Measurements from ENCODE around the gene MINDY2. TPM values are rescaled to one million over a fixed set of nuclear protein-coding genes. Genes with fewer than 3 reads are reported as not detected.

Gene MINDY2
- total RNA-seq = 10 to 100 TPM; 28.0 to 40.6 (median 30.7) TPM
- polyA plus RNA-seq = 10.7 TPM
- long read RNA-seq, donor 1, full-length matches to known transcripts = 109 of 128 reads
- long read RNA-seq, donor 1, partial matches to known transcripts = 4 of 128 reads
- long read RNA-seq, donor 1, other reads (novel, unspliced or antisense) = 15 of 128 reads
- long read RNA-seq, donor 2, full-length matches to known transcripts = 41 of 46 reads
- long read RNA-seq, donor 2, partial matches to known transcripts = 1 of 46 reads
- long read RNA-seq, donor 2, other reads (novel, unspliced or antisense) = 4 of 46 reads
- long read RNA-seq, donor 3, full-length matches to known transcripts = 224 of 261 reads
- long read RNA-seq, donor 3, partial matches to known transcripts = 3 of 261 reads
- long read RNA-seq, donor 3, other reads (novel, unspliced or antisense) = 34 of 261 reads
- long read RNA-seq, donor 4, full-length matches to known transcripts = 24 of 28 reads
- long read RNA-seq, donor 4, partial matches to known transcripts = 0 of 28 reads
- long read RNA-seq, donor 4, other reads (novel, unspliced or antisense) = 4 of 28 reads

GRCh38 chr15:58770857-58771620, at the start of gene MINDY2:
MINDY2 (plus strand) TSS chr15:58771302; CDS start chr15:58771396, 94 bp downstream.
- under 1% methylated on average over 75 of the region's 75 CpGs for WGBS
- ATAC-seq (peak; percentile 99), DNase-seq (peak; percentile 99 to 100 (median 100))
- Histone ChIP-seq H3K27me3 (ENCODE audit: control insufficient read depth, insufficient read depth) (no peaks in the 10 kb centered on the region), H3K9me3 (ENCODE audit: control insufficient read depth, low read length) (no peaks in the 10 kb centered on the region), H3K4me1 (ENCODE audit: control insufficient read depth, insufficient read depth, low read length) (peaks cover under 1% of the 10 kb centered on the region), H3K27ac (ENCODE audit: low read length) (peak within 1 kb of the TSS; percentile 91), H3K4me3 (ENCODE audit: low read length) (peak within 1 kb of the TSS; percentile 61)
- intact Hi-C loops (cut with DNase I) = no loop called here

GRCh38 chr15:58724466-58724865, 46.6 kb upstream of the MINDY2 start:
- H3K27me3 ChIP-seq (ENCODE audit: control insufficient read depth, insufficient read depth) = no peaks in the 10 kb centered on the region
- intact Hi-C loops (cut with DNase I) = no loop called here
- H3K4me1 ChIP-seq (ENCODE audit: control insufficient read depth, insufficient read depth, low read length) = peaks cover 7% of the 10 kb centered on the region
- WGBS = 43% methylated on average over 1 of the region's 1 CpG
- H3K4me3 ChIP-seq (ENCODE audit: low read length) = no peak overlapping the region
- no peaks in the 10 kb centered on the region for H3K9me3 ChIP-seq (ENCODE audit: control insufficient read depth, low read length)
- DNase-seq (no peak), ATAC-seq (peak in 1 of 2 donors; percentile 58)
- H3K27ac ChIP-seq (ENCODE audit: low read length) = no peak overlapping the region

- intact Hi-C loops (cut with DNase I) = no loop called here
- ATAC-seq (no peak), DNase-seq (no peak)
- Histone ChIP-seq H3K4me1 (ENCODE audit: control insufficient read depth, insufficient read depth, low read length) (peaks cover 8% of the 10 kb centered on the region), H3K9me3 (ENCODE audit: control insufficient read depth, low read length) (no peaks in the 10 kb centered on the region), H3K4me3 (ENCODE audit: low read length) (no peak overlapping the region), H3K27me3 (ENCODE audit: control insufficient read depth, insufficient read depth) (no peaks in the 10 kb centered on the region), H3K27ac (ENCODE audit: low read length) (no peak overlapping the region)
- 89% methylated on average over 12 of the region's 12 CpGs for WGBS
These were observed 44.2 kb upstream of the MINDY2 start for GRCh38 chr15:58726867-58727266.

- no peak overlapping the region for H3K4me3 ChIP-seq (ENCODE audit: low read length)
- no peaks in the 10 kb centered on the region for H3K9me3 ChIP-seq (ENCODE audit: control insufficient read depth, low read length)
- peak; percentile 52 to 88 for ATAC-seq
- H3K27me3 ChIP-seq (ENCODE audit: control insufficient read depth, insufficient read depth) = no peaks in the 10 kb centered on the region
- no peak for DNase-seq
- intact Hi-C loops (cut with DNase I) = no loop called here
- 76% methylated on average over 5 of the region's 5 CpGs for WGBS
- H3K27ac ChIP-seq (ENCODE audit: low read length) = peak overlapping the region; percentile 37
- H3K4me1 ChIP-seq (ENCODE audit: control insufficient read depth, insufficient read depth, low read length) = peaks cover 8% of the 10 kb centered on the region
These were observed 39.2 kb upstream of the MINDY2 start for GRCh38 chr15:58731756-58732535.

GRCh38 chr15:58732625-58733363, 38.3 kb upstream of the MINDY2 start:
- 93% methylated on average over 4 of the region's 4 CpGs for WGBS
- no peaks in the 10 kb centered on the region for H3K27me3 ChIP-seq (ENCODE audit: control insufficient read depth, insufficient read depth)
- no peak overlapping the region for H3K4me3 ChIP-seq (ENCODE audit: low read length)
- intact Hi-C loops (cut with DNase I) = no loop called here
- peaks cover 8% of the 10 kb centered on the region for H3K4me1 ChIP-seq (ENCODE audit: control insufficient read depth, insufficient read depth, low read length)
- no peak for ATAC-seq
- peak overlapping the region; percentile 71 for H3K27ac ChIP-seq (ENCODE audit: low read length)
- no peaks in the 10 kb centered on the region for H3K9me3 ChIP-seq (ENCODE audit: control insufficient read depth, low read length)
- DNase-seq = no peak

GRCh38 chr15:58734859-58735258, 36.2 kb upstream of the MINDY2 start:
- H3K9me3 ChIP-seq (ENCODE audit: control insufficient read depth, low read length) = no peaks in the 10 kb centered on the region
- WGBS = 27% methylated on average over 2 of the region's 2 CpGs
- ATAC-seq (no peak), DNase-seq (no peak)
- no peaks in the 10 kb centered on the region for H3K27me3 ChIP-seq (ENCODE audit: control insufficient read depth, insufficient read depth)
- H3K4me3 ChIP-seq (ENCODE audit: low read length) = no peak overlapping the region
- intact Hi-C loops (cut with DNase I) = no loop called here
- no peak overlapping the region for H3K27ac ChIP-seq (ENCODE audit: low read length)
- peaks cover 10% of the 10 kb centered on the region for H3K4me1 ChIP-seq (ENCODE audit: control insufficient read depth, insufficient read depth, low read length)

GRCh38 chr15:58736018-58736643, 35.0 kb upstream of the MINDY2 start:
- WGBS = 67% methylated on average over 2 of the region's 2 CpGs
- Histone ChIP-seq H3K4me1 (ENCODE audit: control insufficient read depth, insufficient read depth, low read length) (peaks cover 9% of the 10 kb centered on the region), H3K4me3 (ENCODE audit: low read length) (no peak overlapping the region), H3K9me3 (ENCODE audit: control insufficient read depth, low read length) (no peaks in the 10 kb centered on the region), H3K27ac (ENCODE audit: low read length) (no peak overlapping the region), H3K27me3 (ENCODE audit: control insufficient read depth, insufficient read depth) (no peaks in the 10 kb centered on the region)
- intact Hi-C loops (cut with DNase I) = no loop called here
- ATAC-seq (no peak), DNase-seq (no peak)

- intact Hi-C loops (cut with DNase I) = no loop called here
- no peak for DNase-seq
- 84% methylated on average over 3 of the region's 3 CpGs for WGBS
- Histone ChIP-seq H3K27me3 (ENCODE audit: control insufficient read depth, insufficient read depth) (no peaks in the 10 kb centered on the region), H3K4me1 (ENCODE audit: control insufficient read depth, insufficient read depth, low read length) (peaks cover 7% of the 10 kb centered on the region), H3K27ac (ENCODE audit: low read length) (no peak overlapping the region), H3K9me3 (ENCODE audit: control insufficient read depth, low read length) (no peaks in the 10 kb centered on the region), H3K4me3 (ENCODE audit: low read length) (no peak overlapping the region)
- no peak for ATAC-seq
These were observed 33.8 kb upstream of the MINDY2 start for GRCh38 chr15:58737298-58737697.

GRCh38 chr15:58738046-58738707, 32.9 kb upstream of the MINDY2 start:
- H3K27me3 ChIP-seq (ENCODE audit: control insufficient read depth, insufficient read depth) = no peaks in the 10 kb centered on the region
- WGBS = 57% methylated on average over 1 of the region's 1 CpG
- ATAC-seq (peak in 1 of 2 donors; percentile 50), DNase-seq (no peak)
- intact Hi-C loops (cut with DNase I) = no loop called here
- H3K9me3 ChIP-seq (ENCODE audit: control insufficient read depth, low read length) = no peaks in the 10 kb centered on the region
- H3K4me3 ChIP-seq (ENCODE audit: low read length) = no peak overlapping the region
- no peak overlapping the region for H3K27ac ChIP-seq (ENCODE audit: low read length)
- peaks cover 8% of the 10 kb centered on the region for H3K4me1 ChIP-seq (ENCODE audit: control insufficient read depth, insufficient read depth, low read length)
